Limb (tissue), 2 donors: ENCODE measurements around the gene ATL3.
"Not testable (repeated sequence)": the region's sequence is repeated elsewhere in the genome, so short reads cannot be mapped to it uniquely, and the experiment has no call there.

Experiments
- DNase-seq, 2 donors: peaks; one replicate each; pipeline ENCODE4 v3.0.0-alpha.2; 2016; ENCODE audit errors: extremely low spot score in 2 of 2

ATL3 gene

GRCh38 chr11:63621071-63621470, 50.1 kb downstream of the ATL3 start:
- DNase-seq, result no peak

- no peak for DNase-seq
These were observed 51.2 kb downstream of the ATL3 start for GRCh38 chr11:63619967-63620366.

- DNase-seq, result not testable (repeated sequence)
These were observed 53.5 kb downstream of the ATL3 start for GRCh38 chr11:63617686-63618085.

- DNase-seq, result no peak
These were observed 54.2 kb downstream of the ATL3 start for GRCh38 chr11:63616953-63617352.

GRCh38 chr11:63614136-63614671, 57.0 kb downstream of the ATL3 start, which contains the start of gene PLAAT3:
Gene PLAAT3, minus strand, starts transcription at chr11:63614433. Its CDS starts 419 bp downstream, at chr11:63614014.
- peak in 1 of 2 donors; percentile 50 for DNase-seq

- DNase-seq, result peak in 1 of 2 donors; percentile 64
These were observed 57.5 kb downstream of the ATL3 start for GRCh38 chr11:63613517-63614135.

- DNase-seq, result no peak
These were observed 59.0 kb downstream of the ATL3 start for GRCh38 chr11:63612181-63612580.

GRCh38 chr11:63611395-63611747, 59.8 kb downstream of the ATL3 start:
- no peak for DNase-seq

GRCh38 chr11:63610604-63611394, 60.4 kb downstream of the ATL3 start:
- DNase-seq, result no peak

GRCh38 chr11:63609971-63610580, 61.1 kb downstream of the ATL3 start:
- no peak for DNase-seq

GRCh38 chr11:63609536-63609935, 61.6 kb downstream of the ATL3 start:
- no peak for DNase-seq

- no peak for DNase-seq
These were observed 62.5 kb downstream of the ATL3 start for GRCh38 chr11:63608353-63609345.

GRCh38 chr11:63603180-63603518, 68.0 kb downstream of the ATL3 start:
- DNase-seq, result no peak

- not testable (repeated sequence) for DNase-seq
These were observed 68.6 kb downstream of the ATL3 start for GRCh38 chr11:63602290-63603179.

GRCh38 chr11:63599211-63600122, 71.7 kb downstream of the ATL3 start:
- no peak for DNase-seq

- no peak for DNase-seq
These were observed 72.6 kb downstream of the ATL3 start for GRCh38 chr11:63598556-63598955.

GRCh38 chr11:63595296-63595695, 75.9 kb downstream of the ATL3 start:
- DNase-seq, result no peak

- no peak for DNase-seq
These were observed 78.2 kb downstream of the ATL3 start for GRCh38 chr11:63592975-63593395.
